Mesodermal cell (in vitro differentiated cells): Measurements from ENCODE around the gene NRP2.

Experiments
- H3K27ac ChIP-seq: 2 replicates; pipeline ENCODE4 v1.7.0; 2013; ENCODE audit warnings: mild to moderate bottlenecking, low read depth, low read length, moderate library complexity; ENCODE audit not compliant: severe bottlenecking
- H3K36me3 ChIP-seq: 2 replicates; pipeline ENCODE4 v1.7.1; 2013; ENCODE audit warnings: mild to moderate bottlenecking, low read length, moderate library complexity; ENCODE audit not compliant: control insufficient read depth, insufficient read depth
- H3K4me1 ChIP-seq: one replicate; pipeline ENCODE4 v1.7.1; 2013; ENCODE audit warnings: mild to moderate bottlenecking, low read length; ENCODE audit not compliant: insufficient read depth, control insufficient read depth, poor library complexity, severe bottlenecking
- H3K4me3 ChIP-seq: 2 replicates; pipeline ENCODE4 v1.7.0; 2013; ENCODE audit warnings: low read length, control low read depth, mild to moderate bottlenecking; ENCODE audit not compliant: insufficient read depth, poor library complexity, severe bottlenecking; ENCODE audit errors: extremely low read depth
- H3K9me3 ChIP-seq: 2 replicates; pipeline ENCODE4 v1.7.1; 2013; ENCODE audit warnings: mild to moderate bottlenecking, low read length, moderate library complexity; ENCODE audit not compliant: control insufficient read depth
- WGBS, 2 experiments: methylation state at CpG; one replicate each; pipeline ENCODE4 v1.1.5; 2013; ENCODE audit warnings: missing lambda C conversion rate in 2 of 2; ENCODE audit not compliant: insufficient coverage in 2 of 2; 5-methylcytosine and 5-hydroxymethylcytosine counted together

NRP2 gene

GRCh38 chr2:205757271-205757670, 75.0 kb downstream of the NRP2 start:
- H3K4me3 ChIP-seq, result no peak overlapping the region
- H3K9me3 ChIP-seq, result no peaks in the 10 kb centered on the region
- peaks cover 43% of the 10 kb centered on the region for H3K4me1 ChIP-seq
- H3K27ac ChIP-seq, result peak overlapping the region; percentile 70
- H3K36me3 ChIP-seq, result peaks cover 84% of the 10 kb centered on the region
- whole genome bisulfite sequencing, 2 experiments, result 96 to 98% methylated on average over 4 of the region's 4 CpGs

GRCh38 chr2:205758051-205758450, 75.8 kb downstream of the NRP2 start:
- WGBS, 2 experiments, result 95 to 100% methylated on average over 3 of the region's 4 CpGs

GRCh38 chr2:205758500-205758899, 76.2 kb downstream of the NRP2 start:
- 86 to 96% methylated on average over 4 to 5 of the region's 5 CpGs for WGBS, 2 experiments
- Histone ChIP-seq H3K9me3 (no peaks in the 10 kb centered on the region), H3K27ac (no peak overlapping the region), H3K36me3 (peaks cover 73% of the 10 kb centered on the region), H3K4me1 (peaks cover 50% of the 10 kb centered on the region), H3K4me3 (no peak overlapping the region)

More at GRCh38 chr2:205758051-205758450, 75.8 kb downstream of the NRP2 start:
- peak overlapping the region; percentile 70 for H3K27ac ChIP-seq
- no peak overlapping the region for H3K4me3 ChIP-seq
- peaks cover 77% of the 10 kb centered on the region for H3K36me3 ChIP-seq
- peaks cover 45% of the 10 kb centered on the region for H3K4me1 ChIP-seq
- H3K9me3 ChIP-seq, result no peaks in the 10 kb centered on the region

GRCh38 chr2:205759257-205759656, 77.0 kb downstream of the NRP2 start:
- H3K27ac ChIP-seq, result no peak overlapping the region
- H3K36me3 ChIP-seq, result peaks cover 65% of the 10 kb centered on the region
- no peaks in the 10 kb centered on the region for H3K9me3 ChIP-seq
- H3K4me3 ChIP-seq, result no peak overlapping the region
- peaks cover 55% of the 10 kb centered on the region for H3K4me1 ChIP-seq
- WGBS, 2 experiments, result 80 to 100% methylated on average over 1 of the region's 4 CpGs

GRCh38 chr2:205759732-205760131, 77.4 kb downstream of the NRP2 start:
- no CpG with 5 or more reads among the region's 1 CpG for WGBS, 2 experiments
- Histone ChIP-seq H3K4me3 (no peak overlapping the region), H3K36me3 (peaks cover 62% of the 10 kb centered on the region), H3K9me3 (no peaks in the 10 kb centered on the region), H3K4me1 (peaks cover 55% of the 10 kb centered on the region), H3K27ac (no peak overlapping the region)

GRCh38 chr2:205760157-205760556, 77.9 kb downstream of the NRP2 start:
- Histone ChIP-seq H3K27ac (peak overlapping the region; percentile 43), H3K9me3 (no peaks in the 10 kb centered on the region), H3K4me1 (peaks cover 51% of the 10 kb centered on the region), H3K36me3 (peaks cover 65% of the 10 kb centered on the region), H3K4me3 (no peak overlapping the region)
- 83 to 90% methylated on average over 2 to 6 of the region's 6 CpGs for WGBS, 2 experiments

GRCh38 chr2:205761421-205761820, 79.1 kb downstream of the NRP2 start:
- no peak overlapping the region for H3K27ac ChIP-seq
- H3K4me1 ChIP-seq, result peaks cover 40% of the 10 kb centered on the region
- peaks cover 66% of the 10 kb centered on the region for H3K36me3 ChIP-seq
- 83 to 89% methylated on average over 3 to 4 of the region's 4 CpGs for WGBS, 2 experiments
- H3K4me3 ChIP-seq, result no peak overlapping the region
- H3K9me3 ChIP-seq, result no peaks in the 10 kb centered on the region

GRCh38 chr2:205762881-205763280, 80.6 kb downstream of the NRP2 start:
- no peaks in the 10 kb centered on the region for H3K9me3 ChIP-seq
- peaks cover 70% of the 10 kb centered on the region for H3K36me3 ChIP-seq
- no peak overlapping the region for H3K4me3 ChIP-seq
- peaks cover 31% of the 10 kb centered on the region for H3K4me1 ChIP-seq
- peak overlapping the region; percentile 99 for H3K27ac ChIP-seq

- WGBS, 2 experiments, result 19 to 20% methylated on average over 16 to 19 of the region's 21 CpGs
- H3K4me1 ChIP-seq, result peaks cover 31% of the 10 kb centered on the region
- peaks cover 72% of the 10 kb centered on the region for H3K36me3 ChIP-seq
- H3K4me3 ChIP-seq, result no peak overlapping the region
- no peaks in the 10 kb centered on the region for H3K9me3 ChIP-seq
- H3K27ac ChIP-seq, result peak overlapping the region; percentile 99
These were observed 81.5 kb downstream of the NRP2 start for GRCh38 chr2:205763708-205764211.

- 86% methylated on average over 2 of the region's 8 CpGs; no CpG with 5 or more reads in 1 of the 2 experiments for WGBS, 2 experiments
- Histone ChIP-seq H3K4me1 (peaks cover 33% of the 10 kb centered on the region), H3K27ac (peak overlapping the region; percentile 99), H3K36me3 (peaks cover 68% of the 10 kb centered on the region), H3K9me3 (no peaks in the 10 kb centered on the region), H3K4me3 (no peak overlapping the region)
These were observed 82.0 kb downstream of the NRP2 start for GRCh38 chr2:205764270-205764746.

- H3K9me3 ChIP-seq, result no peaks in the 10 kb centered on the region
- H3K27ac ChIP-seq, result no peak overlapping the region
- 93 to 97% methylated on average over 6 to 7 of the region's 8 CpGs for WGBS, 2 experiments
- peaks cover 60% of the 10 kb centered on the region for H3K36me3 ChIP-seq
- H3K4me3 ChIP-seq, result no peak overlapping the region
- H3K4me1 ChIP-seq, result peaks cover 39% of the 10 kb centered on the region
These were observed 82.8 kb downstream of the NRP2 start for GRCh38 chr2:205765151-205765550.
